CD4-positive, alpha-beta T cell (primary cell): ENCODE measurements around the gene RHOV. TPM values are rescaled to one million over a fixed set of nuclear protein-coding genes. Genes with fewer than 3 reads are reported as not detected.
A peak's percentile ranks its signal among the peaks of the same experiment; 100 is the strongest.

Source experiments
- ATAC-seq: fragments of 200-7000 bp; cut with Tn5 transposase; one replicate; pipeline ENCODE4 v1.10.0; 2022; ENCODE audit warnings: mild to moderate bottlenecking; ENCODE audit not compliant: poor library complexity
- CTCF ChIA-PET: fragments of 350-600 bp; sonication (Branson Sonifier 250); formaldehyde crosslinking; loops from one replicate; lab custom pipeline; 2021; ENCODE audit warnings: antibody characterized with exemption, inconsistent platforms; lab: Charles Lee
- POLR2A ChIA-PET: fragments of 350-600 bp; sonication (Branson Sonifier 250); formaldehyde crosslinking; loops from one replicate; lab custom pipeline; 2021; ENCODE audit warnings: antibody characterized with exemption, inconsistent platforms; lab: Charles Lee
- DNase-seq, 14 experiments: peaks; one replicate each; pipeline ENCODE4 v3.0.0-alpha.2; 2013 to 2020; ENCODE audit warnings: mixed read lengths in 2 of 14
- H3K27ac ChIP-seq, 2 donors: one replicate each; pipeline versions ENCODE4 v1.5.1 to v1.7.0; 2013; ENCODE audit warnings: low read length in 2 of 2, low read depth in 1 of 2, mild to moderate bottlenecking in 1 of 2
- H3K27me3 ChIP-seq, 2 experiments: 1 replicate in 1 of 2; 2 replicates in 1 of 2; pipeline versions ENCODE4 v1.6.1 to v1.7.0; 2013; ENCODE audit warnings: low read length in 2 of 2, control low read depth in 1 of 2, mild to moderate bottlenecking in 1 of 2, moderate library complexity in 1 of 2; ENCODE audit not compliant: insufficient read depth in 2 of 2, control insufficient read depth in 1 of 2
- H3K36me3 ChIP-seq: one replicate; pipeline ENCODE4 v1.6.1; 2013; ENCODE audit warnings: low read length, control low read depth; ENCODE audit not compliant: insufficient read depth
- H3K4me1 ChIP-seq: one replicate; pipeline ENCODE4 v1.6.1; 2013; ENCODE audit warnings: low read length, control low read depth; ENCODE audit not compliant: insufficient read depth
- H3K4me3 ChIP-seq: one replicate; pipeline ENCODE4 v1.5.1; 2013; ENCODE audit warnings: mild to moderate bottlenecking, low read length, moderate library complexity
- H3K9me3 ChIP-seq, 2 experiments: 1 replicate in 1 of 2; 2 replicates in 1 of 2; pipeline versions ENCODE4 v1.6.1 to v1.7.0; 2013; ENCODE audit warnings: low read length in 2 of 2, mild to moderate bottlenecking in 2 of 2, control low read depth in 1 of 2, moderate library complexity in 1 of 2; ENCODE audit not compliant: control insufficient read depth in 1 of 2, insufficient read depth in 1 of 2
- H3K27ac Mint-ChIP-seq: one replicate; pipeline ENCODE4 v1.8.0; 2020; ENCODE audit warnings: mixed read lengths
- H3K27me3 Mint-ChIP-seq: one replicate; pipeline ENCODE4 v1.8.0; 2021; ENCODE audit warnings: mixed read lengths
- H3K36me3 Mint-ChIP-seq: one replicate; pipeline ENCODE4 v1.8.0; 2021; ENCODE audit warnings: low read depth, mixed read lengths
- H3K4me1 Mint-ChIP-seq: one replicate; pipeline ENCODE4 v1.8.0; 2021; ENCODE audit warnings: low read depth, mixed read lengths
- H3K4me3 Mint-ChIP-seq: one replicate; pipeline ENCODE4 v1.8.0; 2020; ENCODE audit warnings: mild to moderate bottlenecking, mixed read lengths
- H3K9me3 Mint-ChIP-seq: one replicate; pipeline ENCODE4 v1.8.0; 2020; ENCODE audit warnings: mixed read lengths
- intact Hi-C, 2 experiments: fragments of 100-400 bp; cut with DNase I in 1 of 2; cut with micrococcal nuclease in 1 of 2; formaldehyde crosslinking; loops; one replicate each; pipeline versions ENCODE4 v1.15.1 to v1.9.0; 2023 to 2025; cut with DNase I, micrococcal nuclease
- total RNA-seq, 174 experiments: library from RNA in 2 of 174; stranded (reverse) in 2 of 174; gene quantifications; one replicate each; pipeline ENCODE4 v1.2.3 and lab custom pipeline; 2021 to 2026
- TF ChIP-seq, protein P1 (sequence below): fragments of 200-600 bp; IDR thresholded peaks from one replicate; pipeline ENCODE4 v1.8.0; 2022; ENCODE audit warnings: antibody characterized with exemption, mild to moderate bottlenecking

The RHOV gene
- total RNA-seq, 2 experiments from 2014 or later, result 0.36 TPM

DNA sequence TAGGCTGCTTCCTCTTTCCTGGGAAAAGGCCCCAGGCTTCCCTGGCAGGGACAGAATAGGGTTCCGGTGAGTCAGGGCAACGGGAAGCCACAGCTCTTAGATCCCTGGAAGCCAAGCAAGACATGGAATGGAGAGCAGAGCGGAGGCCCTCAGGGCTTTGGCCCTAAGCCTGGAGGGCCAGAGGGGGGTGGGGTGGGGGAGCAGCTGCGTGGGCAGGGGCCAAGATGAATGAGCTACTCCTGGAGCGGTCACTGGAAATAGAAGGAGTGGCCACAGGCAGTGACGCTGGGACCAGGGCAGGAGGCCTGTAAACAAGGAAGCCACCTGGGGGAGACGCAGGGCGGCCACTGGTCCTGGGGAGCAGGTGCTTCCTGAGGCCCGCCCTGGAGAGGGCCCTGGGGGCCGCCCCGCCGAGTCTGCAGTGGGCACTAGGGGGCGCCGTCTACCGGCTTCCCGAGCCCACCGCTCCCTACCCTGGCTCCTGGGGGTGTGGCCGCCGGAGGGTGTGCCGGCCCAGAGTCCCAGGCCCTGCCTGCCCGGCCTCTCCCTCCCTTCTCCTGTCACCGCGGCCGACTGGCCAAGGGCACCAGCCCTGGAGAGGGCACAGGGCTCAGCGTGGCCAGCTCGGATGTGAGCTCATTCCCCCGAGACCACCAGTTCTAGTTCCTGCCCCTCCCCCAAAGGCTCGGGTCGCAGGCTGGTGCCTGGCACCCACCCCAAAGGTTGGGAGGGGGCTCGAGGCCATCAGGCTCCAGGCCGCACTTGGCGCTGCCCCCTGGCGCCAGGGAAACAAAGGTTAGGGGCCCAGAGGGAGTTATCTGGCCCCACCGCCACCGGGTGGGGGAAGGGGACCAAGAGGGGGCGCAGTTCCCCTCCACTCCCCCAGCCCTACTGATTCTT, 32.3 kb upstream of the RHOV start:
- H3K36me3 Mint-ChIP-seq, result peaks cover 21% of the 10 kb centered on the region
- H3K27ac Mint-ChIP-seq, result peak overlapping the region; percentile 71
- Histone ChIP-seq H3K27ac (peak overlapping the region; percentile 67 to 78), H3K27me3 (no peaks in the 10 kb centered on the region), H3K4me1 (peaks cover 51% of the 10 kb centered on the region), H3K9me3 (no peaks in the 10 kb centered on the region), H3K36me3 (peaks cover 16% of the 10 kb centered on the region), H3K4me3 (peak overlapping the region; percentile 70)
- peak; percentile 54 to 84 (median 66) for DNase-seq
- POLR2A ChIA-PET, result interaction anchor here (1.1 to 3.2 kb wide), 5 partner anchors 23 to 279 kb away, joined by 3 to 24 read pairs (median 5); partner anchors contain the start of genes DLL4, INO80 and RHOV
- H3K4me1 Mint-ChIP-seq, result peaks cover 37% of the 10 kb centered on the region
- H3K4me3 Mint-ChIP-seq, result peak overlapping the region; percentile 89
- ATAC-seq, result peak; percentile 58
- TF ChIP-seq, protein P1, sequence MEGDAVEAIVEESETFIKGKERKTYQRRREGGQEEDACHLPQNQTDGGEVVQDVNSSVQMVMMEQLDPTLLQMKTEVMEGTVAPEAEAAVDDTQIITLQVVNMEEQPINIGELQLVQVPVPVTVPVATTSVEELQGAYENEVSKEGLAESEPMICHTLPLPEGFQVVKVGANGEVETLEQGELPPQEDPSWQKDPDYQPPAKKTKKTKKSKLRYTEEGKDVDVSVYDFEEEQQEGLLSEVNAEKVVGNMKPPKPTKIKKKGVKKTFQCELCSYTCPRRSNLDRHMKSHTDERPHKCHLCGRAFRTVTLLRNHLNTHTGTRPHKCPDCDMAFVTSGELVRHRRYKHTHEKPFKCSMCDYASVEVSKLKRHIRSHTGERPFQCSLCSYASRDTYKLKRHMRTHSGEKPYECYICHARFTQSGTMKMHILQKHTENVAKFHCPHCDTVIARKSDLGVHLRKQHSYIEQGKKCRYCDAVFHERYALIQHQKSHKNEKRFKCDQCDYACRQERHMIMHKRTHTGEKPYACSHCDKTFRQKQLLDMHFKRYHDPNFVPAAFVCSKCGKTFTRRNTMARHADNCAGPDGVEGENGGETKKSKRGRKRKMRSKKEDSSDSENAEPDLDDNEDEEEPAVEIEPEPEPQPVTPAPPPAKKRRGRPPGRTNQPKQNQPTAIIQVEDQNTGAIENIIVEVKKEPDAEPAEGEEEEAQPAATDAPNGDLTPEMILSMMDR, result peak; percentile 89
- H3K27me3 Mint-ChIP-seq, result no peaks in the 10 kb centered on the region
- CTCF ChIA-PET, result interaction anchor here (0.8 to 5.9 kb wide), 9 partner anchors 10 to 325 kb away, joined by 3 to 62 read pairs (median 6); partner anchors contain the start of genes CHP1, EXD1 and VPS18
- intact Hi-C loops, result loop anchor here (5.0 to 10.0 kb wide), 3 partner anchors 48 to 908 kb away; partner anchors contain the start of genes CHAC1 (in 1 of the 2), NUSAP1 (in 1 of the 2) and OIP5 (in 1 of the 2)
- no peaks in the 10 kb centered on the region for H3K9me3 Mint-ChIP-seq

DNA sequence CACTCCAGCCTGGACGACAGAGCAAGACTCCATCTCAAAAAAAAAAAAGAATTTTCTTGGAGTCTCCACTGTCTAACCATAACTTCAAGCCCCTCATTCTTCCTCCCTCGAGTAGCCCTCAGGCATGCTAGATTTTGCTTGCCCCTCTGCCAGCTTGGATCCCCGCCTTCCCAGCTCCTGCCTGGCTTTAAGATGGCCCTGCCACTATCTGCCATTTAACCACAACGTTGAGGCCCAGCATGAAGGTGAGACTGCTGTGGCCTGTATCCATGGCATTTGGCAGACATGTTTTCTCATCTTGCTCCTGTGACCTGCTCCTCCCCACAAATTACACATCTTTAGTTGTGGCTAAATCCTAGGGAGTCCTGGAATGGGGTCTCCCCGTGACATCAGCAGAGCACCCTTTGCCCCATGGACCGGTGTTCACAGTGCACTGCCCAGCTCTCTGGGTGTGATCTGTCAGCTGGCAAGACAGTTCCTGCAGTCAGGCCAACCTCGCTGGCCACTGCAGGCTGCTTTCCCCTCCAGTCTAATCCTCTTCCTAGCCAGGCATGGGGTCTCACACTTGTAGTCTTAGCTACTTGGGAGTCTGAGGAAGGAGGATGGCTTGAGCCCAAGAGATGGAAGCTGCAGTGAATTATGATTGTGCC, 30.6 kb upstream of the RHOV start:
- peaks cover 31% of the 10 kb centered on the region for H3K36me3 ChIP-seq
- ATAC-seq (no peak), DNase-seq (peak in 1 of 14 experiments; percentile 25)
- Mint-ChIP-seq H3K36me3 (peaks cover 38% of the 10 kb centered on the region), H3K4me1 (peaks cover 37% of the 10 kb centered on the region), H3K27me3 (no peaks in the 10 kb centered on the region), H3K4me3 (no peak overlapping the region), H3K9me3 (no peaks in the 10 kb centered on the region), H3K27ac (no peak overlapping the region)
- POLR2A ChIA-PET, result interaction anchor here (0.6 to 2.9 kb wide), 6 partner anchors 10 to 105 kb away, joined by 3 to 12 read pairs (median 4); partner anchors contain the start of genes CHAC1 and VPS18
- intact Hi-C loops, result loop anchor here (1.0 to 10.0 kb wide), 6 partner anchors 36 to 910 kb away; partner anchors contain the start of genes CHAC1 (in 1 of the 2), NUSAP1 (in 1 of the 2) and OIP5 (in 1 of the 2)
- TF ChIP-seq, protein P1, result no peak
- no peaks in the 10 kb centered on the region for H3K9me3 ChIP-seq
- no peaks in the 10 kb centered on the region for H3K27me3 ChIP-seq
- no peak overlapping the region for H3K4me3 ChIP-seq
- CTCF ChIA-PET, result interaction anchor here (0.5 to 5.9 kb wide), 24 partner anchors 9 to 326 kb away, joined by 3 to 62 read pairs (median 6); partner anchors contain the start of genes CHAC1, CHP1, DLL4 and EXD1
- H3K4me1 ChIP-seq, result peaks cover 57% of the 10 kb centered on the region
- no peak overlapping the region for H3K27ac ChIP-seq
